HepG2 (cell line): ENCODE data around the gene PRADC1. TPM values are rescaled to one million over a fixed set of nuclear protein-coding genes. Genes with fewer than 3 reads are reported as not detected.

ENCODE experiments used
- ATM ChIP-seq: fragments of 450-650 bp; IDR thresholded peaks from 2 replicates; pipeline ENCODE4 v1.7.1; 2017; ENCODE audit warnings: mild to moderate bottlenecking, borderline replicate concordance
- EED ChIP-seq: sonication (generic); formaldehyde crosslinking; IDR thresholded peaks from 2 replicates; pipeline ENCODE4 v1.5.0; 2020; ENCODE audit warnings: mild to moderate bottlenecking, missing genetic modification reagents
- HOMEZ ChIP-seq: IDR thresholded peaks from 2 replicates; pipeline ENCODE4 v1.6.1; 2016; ENCODE audit warnings: low read depth
- KDM5B ChIP-seq: sonication (generic); formaldehyde crosslinking; IDR thresholded peaks from 2 replicates; pipeline ENCODE4 v1.4.0; 2020; ENCODE audit warnings: missing genetic modification reagents, mild to moderate bottlenecking, borderline replicate concordance
- NFE2L2 ChIP-seq: fragments of 150-350 bp; IDR thresholded peaks from 2 replicates; pipeline ENCODE4 v1.6.1; 2014; ENCODE audit warnings: low read length
- TMF1 ChIP-seq: sonication (generic); formaldehyde crosslinking; IDR thresholded peaks from 2 replicates; pipeline ENCODE4 v1.8.1; 2022; ENCODE audit warnings: low read depth, missing genetic modification reagents
- ZNF235 ChIP-seq: sonication (generic); formaldehyde crosslinking; IDR thresholded peaks from 2 replicates; pipeline ENCODE4 v1.8.1; 2023; ENCODE audit warnings: mild to moderate bottlenecking, missing genetic modification reagents, borderline replicate concordance
- ZNF496 ChIP-seq: sonication (generic); formaldehyde crosslinking; IDR thresholded peaks from 2 replicates; pipeline ENCODE4 v1.8.1; 2023; ENCODE audit warnings: mild to moderate bottlenecking, moderate library complexity, missing genetic modification reagents; ENCODE audit not compliant: insufficient replicate concordance
- ZNF839 ChIP-seq: sonication (generic); formaldehyde crosslinking; IDR thresholded peaks from 2 replicates; pipeline ENCODE4 v1.4.0; 2020; ENCODE audit warnings: missing genetic modification reagents, mild to moderate bottlenecking, borderline replicate concordance
- ZSCAN22 ChIP-seq: sonication (generic); formaldehyde crosslinking; IDR thresholded peaks from 2 replicates; pipeline ENCODE4 v1.4.0; 2020; ENCODE audit warnings: mild to moderate bottlenecking, missing genetic modification reagents
- ZUFSP ChIP-seq: sonication (generic); formaldehyde crosslinking; IDR thresholded peaks from 2 replicates; pipeline ENCODE4 v1.9.0; 2021; ENCODE audit warnings: missing genetic modification reagents, mild to moderate bottlenecking, borderline replicate concordance
- polyA plus RNA-seq, 8 experiments: library from polyadenylated mRNA; depleted of rRNA in 3 of 8; stranded (reverse) in 7 of 8; unstranded in 1 of 8; fragments of >200 nt; fragmentation: Illumina TruSeq in 4 of 8; extraction: Trizol in 4 of 8; gene quantifications; 2 replicates each; pipeline versions ENCODE4 v1.2.1 to v1.2.3, GENCODE V29; 2011 to 2016; ENCODE audit warnings: low read depth in 4 of 8, missing spikeins in 1 of 8, mixed read lengths in 1 of 8; ENCODE audit not compliant: insufficient read depth in 1 of 8
- total RNA-seq, 5 experiments: library from RNA; depleted of rRNA; stranded (reverse); fragments of >200 nt; fragmentation: Illumina TruSeq; extraction: Trizol; gene quantifications; 2 replicates each; pipeline ENCODE4 v1.2.3, GENCODE V29; 2016; ENCODE audit warnings: low read depth in 1 of 5
- TF ChIP-seq, protein P1 (sequence below): IDR thresholded peaks from 2 replicates; pipeline ENCODE4 v1.6.1; 2012; ENCODE audit warnings: low read depth, low read length, improper control_type of control experiment
- TF ChIP-seq, protein P2 (sequence below): sonication (generic); formaldehyde crosslinking; IDR thresholded peaks from 2 replicates; pipeline ENCODE4 v1.4.0; 2020; ENCODE audit warnings: mild to moderate bottlenecking, low read depth, missing genetic modification reagents
- TF ChIP-seq, protein P3 (sequence below): sonication (generic); formaldehyde crosslinking; IDR thresholded peaks from 2 replicates; pipeline ENCODE4 v1.8.1; 2023; ENCODE audit warnings: missing genetic modification reagents, mild to moderate bottlenecking, borderline replicate concordance

The PRADC1 gene
- total and polyA plus RNA-seq, 2 of the 13 experiments (the other 11 are each of a cell fraction or from before 2014, with no cell fraction given) = 12.1 to 37.2 TPM

GRCh38 chr2:73214120-73215035 lies 18.7 kb downstream of the PRADC1 start, which contains the start of gene SMYD5 (continued):
- TF ChIP-seq, protein P1, sequence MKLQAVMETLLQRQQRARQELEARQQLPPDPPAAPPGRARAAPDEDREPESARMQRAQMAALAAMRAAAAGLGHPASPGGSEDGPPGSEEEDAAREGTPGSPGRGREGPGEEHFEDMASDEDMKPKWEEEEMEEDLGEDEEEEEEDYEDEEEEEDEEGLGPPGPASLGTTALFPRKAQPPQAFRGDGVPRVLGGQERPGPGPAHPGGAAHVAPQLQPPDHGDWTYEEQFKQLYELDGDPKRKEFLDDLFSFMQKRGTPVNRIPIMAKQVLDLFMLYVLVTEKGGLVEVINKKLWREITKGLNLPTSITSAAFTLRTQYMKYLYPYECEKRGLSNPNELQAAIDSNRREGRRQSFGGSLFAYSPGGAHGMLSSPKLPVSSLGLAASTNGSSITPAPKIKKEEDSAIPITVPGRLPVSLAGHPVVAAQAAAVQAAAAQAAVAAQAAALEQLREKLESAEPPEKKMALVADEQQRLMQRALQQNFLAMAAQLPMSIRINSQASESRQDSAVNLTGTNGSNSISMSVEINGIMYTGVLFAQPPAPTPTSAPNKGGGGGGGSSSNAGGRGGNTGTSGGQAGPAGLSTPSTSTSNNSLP = no peak
- TF ChIP-seq, protein P2, sequence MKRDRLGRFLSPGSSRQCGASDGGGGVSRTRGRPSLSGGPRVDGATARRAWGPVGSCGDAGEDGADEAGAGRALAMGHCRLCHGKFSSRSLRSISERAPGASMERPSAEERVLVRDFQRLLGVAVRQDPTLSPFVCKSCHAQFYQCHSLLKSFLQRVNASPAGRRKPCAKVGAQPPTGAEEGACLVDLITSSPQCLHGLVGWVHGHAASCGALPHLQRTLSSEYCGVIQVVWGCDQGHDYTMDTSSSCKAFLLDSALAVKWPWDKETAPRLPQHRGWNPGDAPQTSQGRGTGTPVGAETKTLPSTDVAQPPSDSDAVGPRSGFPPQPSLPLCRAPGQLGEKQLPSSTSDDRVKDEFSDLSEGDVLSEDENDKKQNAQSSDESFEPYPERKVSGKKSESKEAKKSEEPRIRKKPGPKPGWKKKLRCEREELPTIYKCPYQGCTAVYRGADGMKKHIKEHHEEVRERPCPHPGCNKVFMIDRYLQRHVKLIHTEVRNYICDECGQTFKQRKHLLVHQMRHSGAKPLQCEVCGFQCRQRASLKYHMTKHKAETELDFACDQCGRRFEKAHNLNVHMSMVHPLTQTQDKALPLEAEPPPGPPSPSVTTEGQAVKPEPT (CRISPR knock-in tag) = peak; percentile 84; the same call in 1 of the 2 replicates
- TF ChIP-seq ZNF235 (CRISPR knock-in tag) (peak; percentile 80), KDM5B (CRISPR knock-in tag) (peak; percentile 87; the same call in 1 of the 2 replicates), ZSCAN22 (CRISPR knock-in tag) (0 out of 2 replicates have a peak, but pooled peaks have one; percentile 60), ATM (no peak), TMF1 (CRISPR knock-in tag) (0 out of 2 replicates have a peak, but pooled peaks have one; percentile 9), ZNF496 (no peak), ZNF839 (CRISPR knock-in tag) (0 out of 2 replicates have a peak, but pooled peaks have one; percentile 58), ZUFSP (CRISPR knock-in tag) (no peak), NFE2L2 (no peak), HOMEZ (CRISPR knock-in tag) (no peak), EED (peak; percentile 78)
- TF ChIP-seq, protein P3, sequence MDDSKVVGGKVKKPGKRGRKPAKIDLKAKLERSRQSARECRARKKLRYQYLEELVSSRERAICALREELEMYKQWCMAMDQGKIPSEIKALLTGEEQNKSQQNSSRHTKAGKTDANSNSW = peak; percentile 44; the same call in 1 of the 2 replicates
